IPS-20b (cell line): ENCODE data around the gene PPM1G.

Source experiments
- H3K27ac ChIP-seq: one replicate; pipeline ENCODE4 v1.5.1; 2013; ENCODE audit warnings: low read length
- H3K27me3 ChIP-seq: 2 replicates; pipeline ENCODE4 v1.6.1; 2013; ENCODE audit warnings: mild to moderate bottlenecking, low read length, inconsistent platforms; ENCODE audit not compliant: insufficient read depth
- H3K36me3 ChIP-seq: 2 replicates; pipeline ENCODE4 v1.6.1; 2013; ENCODE audit warnings: low read depth, mild to moderate bottlenecking, inconsistent platforms, low read length, moderate library complexity; ENCODE audit not compliant: insufficient read depth
- H3K4me1 ChIP-seq: 2 replicates; pipeline ENCODE4 v1.6.1; 2013; ENCODE audit warnings: mild to moderate bottlenecking, control low read depth, inconsistent platforms, low read length, moderate library complexity; ENCODE audit not compliant: insufficient read depth
- H3K4me3 ChIP-seq: 2 replicates; pipeline ENCODE4 v1.5.1; 2013; ENCODE audit warnings: mild to moderate bottlenecking, low read length, inconsistent platforms
- H3K9ac ChIP-seq: 2 replicates; pipeline ENCODE4 v1.6.1; 2013; ENCODE audit warnings: low read depth, mild to moderate bottlenecking, inconsistent platforms, low read length, moderate library complexity
- H3K9me3 ChIP-seq: 2 replicates; pipeline ENCODE4 v1.6.1; 2013; ENCODE audit warnings: mild to moderate bottlenecking, low read depth, low read length, inconsistent platforms; ENCODE audit not compliant: insufficient read depth

Gene PPM1G

DNA sequence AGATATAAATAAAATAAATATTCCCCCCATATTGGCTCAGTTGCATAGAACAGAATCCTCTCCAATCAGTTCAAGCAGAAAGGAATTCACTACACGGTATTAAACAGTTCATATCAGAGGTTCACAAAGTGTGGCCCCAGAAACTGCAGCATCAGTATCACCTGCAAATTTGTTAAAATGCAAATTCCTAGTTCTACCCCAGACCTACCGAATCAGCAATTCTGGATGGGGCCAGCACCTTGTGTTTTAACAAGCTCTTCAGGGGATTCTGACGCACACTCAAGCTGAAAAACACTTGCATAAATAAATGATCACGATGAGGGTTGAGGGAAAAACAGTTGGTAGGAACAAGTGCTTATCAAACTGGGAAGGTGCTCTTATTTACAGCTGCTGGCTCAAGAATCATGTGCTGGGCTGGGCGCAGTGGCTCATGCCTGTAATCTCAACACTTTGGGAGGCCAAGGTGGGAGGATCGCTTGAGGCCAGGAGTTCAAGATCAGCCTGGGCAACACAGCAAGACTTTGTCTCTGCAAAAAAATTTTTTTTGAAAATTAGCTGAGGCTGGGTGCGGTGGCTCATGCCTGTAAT is 59.2 kb downstream of the PPM1G start:
- H3K4me1 ChIP-seq, result peaks cover 10% of the 10 kb centered on the region
- H3K36me3 ChIP-seq, result peaks cover 6% of the 10 kb centered on the region
- no peaks in the 10 kb centered on the region for H3K27me3 ChIP-seq
- H3K27ac ChIP-seq, result no peak overlapping the region
- H3K9me3 ChIP-seq, result no peaks in the 10 kb centered on the region
- H3K4me3 ChIP-seq, result no peak overlapping the region
- H3K9ac ChIP-seq, result no peak overlapping the region

- Histone ChIP-seq H3K27me3 (no peaks in the 10 kb centered on the region), H3K4me3 (no peak overlapping the region), H3K36me3 (peaks cover 16% of the 10 kb centered on the region), H3K9me3 (no peaks in the 10 kb centered on the region), H3K4me1 (0 out of 2 replicates have a peak, but pooled peaks cover 2% of the 10 kb centered on the region), H3K9ac (no peak overlapping the region), H3K27ac (no peak overlapping the region)
These were observed 61.8 kb downstream of the PPM1G start for GRCh38 chr2:27347641-27348040.

DNA sequence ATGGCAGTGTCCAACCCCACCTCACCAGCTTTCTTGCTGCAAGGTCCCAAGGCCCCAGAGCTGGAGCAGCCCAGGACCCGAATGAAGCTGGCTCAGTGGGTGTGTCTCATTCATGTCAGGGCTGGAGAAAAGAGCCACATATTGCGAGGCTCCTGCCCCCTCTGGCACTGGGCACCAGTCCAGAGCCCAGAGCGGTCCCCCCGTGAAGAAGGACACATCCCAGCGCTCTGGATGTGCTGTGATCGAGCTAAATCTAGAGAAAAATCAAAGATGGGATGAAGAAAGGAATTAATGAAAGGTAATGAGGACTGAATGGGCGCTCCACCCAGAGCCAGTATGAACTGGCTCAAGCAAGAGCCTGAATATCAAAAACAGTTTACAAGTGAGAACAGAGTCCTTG is 73.2 kb downstream of the PPM1G start:
- H3K4me3 ChIP-seq, result no peak overlapping the region
- no peaks in the 10 kb centered on the region for H3K9me3 ChIP-seq
- H3K27me3 ChIP-seq, result no peaks in the 10 kb centered on the region
- H3K4me1 ChIP-seq, result no peaks in the 10 kb centered on the region
- no peak overlapping the region for H3K27ac ChIP-seq
- no peak overlapping the region for H3K9ac ChIP-seq
- H3K36me3 ChIP-seq, result peaks cover 83% of the 10 kb centered on the region

- no peaks in the 10 kb centered on the region for H3K27me3 ChIP-seq
- H3K4me1 ChIP-seq, result no peaks in the 10 kb centered on the region
- no peaks in the 10 kb centered on the region for H3K9me3 ChIP-seq
- peaks cover 83% of the 10 kb centered on the region for H3K36me3 ChIP-seq
- H3K9ac ChIP-seq, result no peak overlapping the region
- no peak overlapping the region for H3K4me3 ChIP-seq
- no peak overlapping the region for H3K27ac ChIP-seq
These were observed 74.1 kb downstream of the PPM1G start for GRCh38 chr2:27335311-27335710.
